ENCODE data around the gene NT5DC1.

Gene NT5DC1

DNA sequence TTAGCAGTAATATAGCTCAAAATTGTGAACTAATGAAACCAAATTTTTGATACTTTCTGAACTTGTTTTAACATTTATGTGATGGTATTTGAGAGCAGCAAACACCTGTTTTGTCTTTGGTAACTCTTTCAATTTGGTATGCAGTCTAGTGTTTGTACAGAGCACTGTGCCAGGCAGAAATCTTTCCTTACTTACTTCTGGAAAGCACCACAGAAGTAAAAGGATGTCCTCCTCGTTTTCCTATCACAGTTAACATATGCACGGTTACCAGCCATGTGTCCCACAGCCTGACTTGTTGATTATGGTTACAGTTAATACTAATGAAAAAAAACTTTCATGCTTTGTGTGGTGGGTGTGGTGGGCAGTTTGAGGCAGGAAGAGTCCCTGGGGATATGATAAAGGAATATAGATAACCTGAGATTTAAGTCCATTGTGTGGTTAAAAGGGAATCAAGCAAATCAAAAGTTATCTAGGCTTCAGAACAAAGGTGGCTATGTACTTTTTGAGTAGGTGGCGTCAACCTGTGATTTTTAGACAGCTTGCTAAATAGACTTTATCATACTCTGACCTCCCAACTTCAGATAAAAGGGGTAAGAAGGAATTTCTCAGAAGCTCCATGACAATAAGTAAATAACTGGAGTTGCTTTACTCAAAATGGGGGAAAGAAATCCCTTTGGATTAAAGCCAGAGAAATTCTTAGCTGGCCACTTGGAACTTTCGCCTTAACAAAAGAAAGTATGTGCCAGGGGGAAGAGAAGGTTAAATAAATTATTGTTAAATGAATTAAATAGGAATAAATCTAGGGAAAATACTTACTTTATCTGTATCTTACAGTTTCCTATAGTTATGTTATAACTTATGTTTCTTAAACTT is 45.4 kb downstream of the NT5DC1 start:
- DNase-seq, result no peak

DNA sequence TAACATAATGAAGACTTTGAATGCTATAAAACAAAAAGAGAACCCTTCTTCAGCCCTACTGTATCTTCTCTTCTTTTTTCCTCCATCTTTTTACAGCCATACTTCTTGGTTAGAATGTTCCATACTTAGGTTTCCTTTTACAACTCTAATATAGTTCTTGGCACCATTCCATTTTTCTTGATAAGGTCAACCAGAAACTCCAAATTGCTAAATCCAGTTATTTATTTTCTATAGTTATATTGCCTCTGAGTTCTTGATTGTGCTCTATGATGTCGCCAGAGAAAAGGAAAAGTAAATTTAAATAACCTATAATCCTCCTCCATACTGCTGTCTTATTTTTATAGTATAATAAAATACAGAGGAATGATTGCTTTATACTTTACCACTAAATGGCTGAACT is 52.0 kb downstream of the NT5DC1 start:
- no peak for DNase-seq

DNA sequence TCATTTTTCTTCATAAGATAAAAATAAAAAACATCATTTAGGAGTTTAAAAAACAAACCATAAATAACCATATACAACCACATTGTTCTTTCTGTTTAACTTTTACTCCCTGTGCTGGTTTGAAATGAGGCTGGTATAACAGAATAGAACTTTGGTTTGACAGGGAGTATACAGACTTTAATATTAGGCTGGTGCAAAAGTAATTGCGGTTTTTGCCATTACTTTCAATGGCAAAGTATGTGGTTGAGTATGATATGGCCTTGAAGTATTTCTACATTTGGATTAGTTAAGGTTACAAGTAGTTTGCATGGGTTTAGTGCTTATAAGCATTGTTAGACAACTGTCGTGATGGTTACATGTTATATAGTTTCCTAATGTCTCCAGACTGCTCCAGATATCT is 54.2 kb downstream of the NT5DC1 start:
- no peak for DNase-seq

DNA sequence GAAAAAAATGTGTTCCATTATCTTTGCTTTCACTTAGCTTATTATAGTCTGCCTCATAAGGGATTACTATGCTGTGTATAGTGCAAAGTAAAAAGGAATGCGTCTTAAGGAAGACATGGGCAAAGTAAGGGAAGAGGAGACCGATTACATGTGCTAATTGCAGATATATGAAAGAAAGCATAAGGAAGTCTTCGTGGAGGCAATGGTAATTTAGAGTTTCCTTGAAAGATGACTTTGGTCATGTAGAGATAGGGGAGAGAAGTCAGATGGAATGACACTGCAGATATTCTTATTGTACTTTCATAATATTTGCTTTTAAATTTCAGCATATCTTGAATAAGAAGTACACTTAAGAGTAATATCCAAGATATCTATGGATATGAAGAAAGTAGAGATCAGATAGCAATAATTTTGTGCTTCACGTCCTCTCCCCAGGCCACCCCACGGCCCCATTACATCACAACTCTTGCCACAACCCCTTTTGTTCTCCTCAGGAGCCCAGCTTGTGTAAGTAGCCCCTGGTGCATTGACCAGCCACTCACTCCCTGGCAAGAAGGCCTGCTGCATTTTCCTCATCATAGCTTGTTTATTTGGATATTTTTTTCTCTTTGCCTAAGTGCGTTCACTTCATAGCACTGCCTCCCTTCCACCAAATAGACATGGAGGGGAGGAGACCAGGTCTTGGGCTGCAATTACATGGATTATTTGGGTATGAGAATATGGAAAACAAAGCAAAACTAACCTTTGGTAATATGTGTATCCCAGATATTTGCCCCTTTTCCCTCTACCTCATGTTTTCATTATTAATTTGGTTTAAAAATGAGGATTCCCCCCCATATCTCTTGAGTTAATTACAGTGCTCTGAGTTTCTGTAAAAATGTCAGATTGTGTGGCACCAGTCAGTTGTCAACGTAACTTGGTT is 56.0 kb downstream of the NT5DC1 start:
- DNase-seq, result no peak

DNA sequence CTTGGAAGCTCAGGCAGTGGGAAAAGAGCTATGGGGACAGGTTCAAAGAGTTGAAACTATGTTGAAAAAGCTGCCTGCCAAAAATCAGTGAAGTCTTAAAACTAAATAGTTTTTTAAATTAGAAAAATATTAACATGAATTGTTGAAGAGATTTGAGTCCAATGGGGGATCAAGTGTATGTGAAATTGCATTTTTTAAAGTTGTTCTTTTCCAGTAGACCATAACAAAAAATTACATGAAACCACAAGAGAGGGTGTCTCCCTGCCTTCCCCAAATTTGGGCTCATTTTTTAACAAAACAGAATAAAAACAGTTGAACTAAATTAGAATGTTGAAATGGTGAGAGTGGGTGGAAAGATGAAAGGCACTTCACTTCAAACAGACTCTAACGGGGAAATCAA is 56.7 kb downstream of the NT5DC1 start:
- no peak for DNase-seq

DNA sequence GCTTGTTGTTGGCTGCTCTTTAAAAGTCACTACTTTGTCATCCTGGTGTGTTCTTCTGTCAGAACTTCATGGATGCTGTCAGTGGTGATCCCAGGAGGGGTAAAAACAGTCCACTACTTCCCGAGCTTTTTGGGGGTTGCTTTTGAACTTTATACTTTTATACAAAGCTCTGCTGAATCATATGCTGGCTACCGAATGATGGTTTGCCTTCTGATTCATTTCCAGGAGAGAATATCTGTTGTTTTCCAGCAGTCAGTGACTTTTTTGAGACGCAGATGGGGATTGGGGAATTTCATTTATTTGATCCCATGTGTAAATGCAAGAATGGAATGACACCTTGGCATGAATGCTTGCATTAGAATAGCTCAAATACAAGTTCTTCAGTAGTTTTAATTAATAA is 58.0 kb downstream of the NT5DC1 start:
- no peak for DNase-seq

DNA sequence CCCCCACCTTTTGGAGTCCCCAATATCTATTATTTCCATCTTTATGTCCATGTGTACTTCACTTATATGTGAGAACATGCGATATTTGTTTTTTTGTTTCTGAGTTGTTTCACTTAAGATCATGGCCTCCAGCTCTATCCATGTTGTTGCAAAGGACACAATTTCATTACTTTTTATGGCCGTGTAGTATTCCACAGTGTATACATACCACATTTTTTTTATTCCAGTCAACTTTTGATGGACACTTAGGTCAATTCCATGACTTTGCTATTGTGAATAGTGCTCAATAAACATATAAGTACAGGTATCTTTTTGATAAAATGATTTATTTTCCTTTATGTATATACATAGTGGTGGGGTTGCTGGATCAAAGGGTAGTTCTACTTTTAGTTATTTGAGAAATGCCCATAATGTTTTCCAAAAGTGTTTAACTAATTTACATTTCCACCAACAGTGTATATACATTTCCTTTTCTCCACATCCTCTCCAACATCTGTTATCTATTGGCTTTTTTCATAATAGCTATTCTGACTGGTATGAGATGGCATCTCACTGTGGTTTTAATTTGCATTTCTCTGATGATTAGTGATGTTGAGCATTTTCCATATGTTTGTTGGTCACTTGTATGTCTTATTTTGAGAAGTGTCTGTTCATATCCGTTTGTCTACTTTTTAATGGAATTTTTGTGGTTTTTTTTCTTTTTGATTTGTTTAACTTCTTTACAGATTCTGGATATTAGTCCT is 59.3 kb downstream of the NT5DC1 start:
- DNase-seq, result no peak

DNA sequence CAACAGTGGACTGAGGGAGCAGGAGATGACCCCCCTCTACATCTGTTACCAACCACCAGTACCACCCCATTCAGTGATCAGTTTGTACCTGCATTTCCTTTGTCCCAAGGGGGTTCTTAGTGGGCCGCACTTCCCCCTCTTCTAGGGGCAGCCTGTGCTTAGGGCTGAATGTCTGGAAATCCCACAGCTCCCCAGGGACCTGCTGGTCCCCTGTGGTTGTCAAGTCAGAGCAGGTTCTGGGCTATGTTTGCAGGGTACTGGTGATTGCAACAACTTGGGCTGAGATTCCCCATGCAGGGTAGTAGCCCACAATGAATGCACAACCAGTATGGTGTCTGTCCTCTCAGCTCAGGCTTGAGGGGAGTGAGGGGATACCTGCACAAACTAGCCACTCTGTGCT is 64.9 kb downstream of the NT5DC1 start:
- DNase-seq, result no peak

DNA sequence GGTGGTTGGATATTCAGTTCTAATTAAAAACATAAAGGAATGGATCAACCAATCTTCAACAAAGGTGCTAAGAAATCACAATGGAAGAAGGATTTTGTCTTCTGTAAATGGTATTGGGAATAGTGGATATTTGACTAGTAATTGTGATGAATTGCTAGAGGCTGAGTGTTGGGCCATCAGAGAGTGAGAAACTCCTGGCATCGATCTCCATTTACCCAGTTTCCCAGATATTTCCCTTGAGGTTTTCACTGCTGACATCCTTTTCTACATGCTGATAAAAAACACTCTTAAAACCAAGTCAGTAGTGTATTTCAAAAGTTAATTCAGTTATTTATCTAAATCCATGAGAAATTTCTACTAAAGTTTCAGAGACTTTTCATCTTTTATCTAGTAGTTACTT is 65.7 kb downstream of the NT5DC1 start:
- no peak for DNase-seq

DNA sequence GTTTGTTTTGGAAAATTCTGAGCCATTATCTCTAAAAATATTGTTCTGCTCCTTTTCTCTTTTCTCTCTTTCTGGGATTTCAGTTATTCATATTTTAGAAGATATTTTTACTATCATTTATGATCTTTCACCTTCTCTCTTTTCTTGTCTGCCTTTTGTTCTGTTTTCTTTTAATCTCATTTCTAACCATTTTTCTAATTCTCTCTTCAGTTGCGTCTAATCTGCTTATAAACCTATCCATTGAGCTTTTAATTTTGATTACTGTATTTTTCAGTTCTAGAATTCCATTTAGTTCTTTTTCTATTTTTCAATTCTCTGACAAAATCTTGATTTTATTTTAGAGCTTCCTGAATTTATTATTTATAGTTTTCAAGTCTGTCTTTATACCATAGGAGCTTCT is 67.5 kb downstream of the NT5DC1 start:
- no peak for DNase-seq

DNA sequence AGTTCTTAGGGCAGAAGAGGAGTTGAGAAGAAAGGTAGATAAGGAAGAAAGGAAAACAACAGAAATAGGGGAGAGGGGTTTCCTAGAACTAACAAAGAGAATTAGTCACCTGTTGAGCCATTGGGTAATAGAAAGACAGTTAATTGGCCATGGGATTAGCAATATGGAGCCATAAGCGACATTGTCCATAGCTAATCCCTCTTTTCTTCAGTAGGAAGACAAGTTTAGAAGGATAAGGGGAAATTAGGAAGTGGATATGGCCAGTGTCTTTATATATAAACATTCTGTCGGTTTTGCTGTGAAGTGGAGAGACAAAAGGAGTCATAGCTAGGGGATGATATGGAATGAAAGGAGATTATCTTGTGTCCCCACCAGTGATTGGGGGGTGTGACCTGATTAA is 69.2 kb downstream of the NT5DC1 start:
- DNase-seq, result no peak

DNA sequence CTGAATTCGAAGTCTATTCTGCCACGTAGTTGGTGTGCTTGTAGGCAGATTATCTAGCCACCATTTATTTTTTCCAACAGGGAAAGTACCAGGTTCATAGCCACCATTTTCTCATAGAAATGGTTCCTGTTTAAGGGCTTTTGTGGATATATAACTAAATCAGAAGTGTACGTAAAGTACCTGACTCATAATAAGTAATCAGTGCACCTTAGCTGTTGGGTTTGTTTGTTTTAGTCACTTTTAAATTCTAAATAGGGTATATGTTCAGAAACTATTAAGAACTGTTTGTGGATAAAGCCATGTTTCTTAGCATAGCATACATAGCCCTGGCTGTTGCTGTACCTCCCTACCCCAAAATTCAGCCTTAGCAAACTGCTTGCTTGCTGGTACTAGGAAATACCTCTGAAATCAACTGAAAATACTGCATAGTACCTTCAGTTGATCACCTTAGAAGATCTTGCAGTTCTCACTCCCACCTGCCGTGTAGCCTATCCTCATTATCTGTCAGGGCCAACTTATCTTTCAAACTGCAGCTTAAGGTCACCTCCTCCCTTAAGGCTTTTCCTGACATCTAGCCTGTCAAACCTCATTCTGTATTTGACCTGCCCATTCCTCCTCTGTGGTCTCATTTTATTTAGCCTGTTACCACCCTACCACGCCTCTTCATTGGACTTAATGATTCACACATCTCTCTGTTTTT is 69.9 kb downstream of the NT5DC1 start:
- no peak for DNase-seq

DNA sequence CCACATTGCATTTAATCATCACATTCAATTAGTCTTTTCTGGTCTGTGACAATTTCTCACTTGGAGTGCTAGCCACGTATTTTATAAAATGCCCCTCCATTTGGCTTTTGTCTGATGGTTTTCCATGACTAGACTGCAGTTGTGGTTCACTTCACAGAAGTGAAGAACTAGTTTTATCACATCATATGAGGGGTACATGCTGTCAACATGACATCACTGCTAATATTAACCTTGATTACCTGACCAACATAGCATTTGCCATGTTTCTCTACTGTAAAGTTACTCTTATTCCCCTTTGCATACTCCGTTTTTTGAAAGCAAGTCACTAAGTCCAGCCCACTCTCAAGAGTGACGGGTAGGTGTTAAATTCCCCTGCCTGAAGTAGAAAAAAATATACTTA is 73.3 kb downstream of the NT5DC1 start:
- no peak for DNase-seq

DNA sequence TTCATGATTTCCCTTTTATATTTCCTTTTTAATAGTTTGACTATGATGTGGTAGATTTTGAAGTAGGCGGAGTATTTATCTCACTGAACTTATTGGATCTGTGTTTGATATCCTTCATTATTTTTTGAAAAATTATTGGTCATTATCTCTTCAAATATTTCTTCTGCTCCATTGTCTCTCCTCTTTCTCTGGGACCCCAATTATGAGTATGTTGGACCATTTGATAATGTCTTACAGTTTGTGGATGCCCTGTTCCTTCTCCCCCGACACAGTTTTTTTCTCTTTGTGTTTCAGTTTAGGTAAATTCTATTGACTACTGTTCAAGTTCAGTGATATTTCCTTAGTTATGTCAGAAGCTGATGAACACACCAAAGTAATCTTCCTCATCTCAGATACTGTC is 74.7 kb downstream of the NT5DC1 start:
- no peak for DNase-seq

DNA sequence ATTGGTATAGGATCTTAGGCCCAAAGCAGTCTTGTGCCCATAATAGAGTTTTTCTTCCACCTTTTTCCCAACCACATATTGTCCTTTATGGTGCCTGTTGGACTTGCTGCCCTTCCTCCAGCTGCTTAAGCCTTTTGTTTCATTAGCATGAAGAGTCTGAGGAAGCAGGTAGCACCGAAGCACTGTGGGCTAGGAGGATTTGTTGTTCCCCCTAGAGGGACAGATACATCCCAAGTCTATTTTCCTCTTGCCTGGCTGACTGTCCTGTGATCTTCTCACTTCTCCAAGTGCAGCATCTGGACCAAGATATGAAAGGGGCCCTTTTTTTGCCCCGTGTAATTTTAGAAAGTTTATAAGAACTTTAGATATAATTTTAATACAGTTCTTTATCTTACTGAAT is 75.9 kb downstream of the NT5DC1 start:
- DNase-seq, result no peak

DNA sequence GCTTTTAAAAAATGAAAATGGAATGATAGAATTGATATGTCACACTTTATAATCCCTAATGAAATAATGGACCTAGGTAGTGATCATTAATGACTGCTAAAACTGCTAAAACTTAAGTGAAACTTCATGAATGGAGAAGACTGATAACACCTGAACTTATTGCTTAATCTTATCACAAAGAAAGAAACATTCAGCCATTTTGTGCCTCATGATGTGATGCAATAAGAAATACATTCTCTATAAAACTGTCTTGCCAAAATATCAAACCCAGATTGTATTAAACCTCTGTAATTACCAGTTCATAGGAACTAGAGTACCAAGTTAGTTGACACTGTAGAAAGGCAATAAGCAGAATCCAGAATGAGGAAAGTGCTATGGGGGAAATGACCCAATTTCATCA is 79.7 kb downstream of the NT5DC1 start:
- no peak for DNase-seq

DNA sequence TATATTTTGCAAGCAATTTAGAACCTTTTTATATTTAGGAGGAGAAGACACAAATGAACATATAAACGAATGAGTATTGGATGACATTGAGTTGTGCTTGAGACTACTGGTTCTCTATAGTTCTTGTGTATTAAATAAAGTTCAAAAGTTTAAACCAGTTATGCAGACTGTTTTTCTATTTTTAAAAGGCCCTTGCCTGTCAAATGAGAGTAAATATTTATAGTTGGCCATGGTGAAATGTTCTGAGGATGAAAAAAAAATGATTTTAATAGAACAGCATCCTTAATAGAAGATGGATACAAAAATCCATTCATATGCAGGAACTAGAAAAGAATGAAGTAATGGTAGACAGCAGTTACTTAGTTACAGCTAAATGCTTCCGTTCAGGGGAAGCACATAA is 88.8 kb downstream of the NT5DC1 start:
- no peak for DNase-seq

DNA sequence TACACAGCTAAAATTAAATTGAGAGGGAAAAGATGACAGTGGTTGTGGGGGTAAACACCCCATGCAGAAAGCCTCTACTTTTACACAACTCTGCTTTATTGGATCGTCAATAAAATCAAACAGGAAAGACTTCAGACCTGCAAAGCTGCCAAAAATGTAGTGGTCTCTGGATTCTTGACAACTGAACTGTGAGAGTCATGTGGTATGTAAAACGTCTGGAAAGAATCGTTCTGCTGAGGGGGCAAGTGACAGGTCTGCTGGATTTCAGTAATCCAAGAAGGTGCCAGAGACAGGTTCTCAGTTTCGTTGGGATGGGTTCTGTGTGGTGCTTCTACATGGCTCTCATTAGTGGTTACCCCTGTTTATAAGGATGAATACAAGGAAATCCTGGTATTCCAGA is 89.9 kb downstream of the NT5DC1 start:
- no peak for DNase-seq

DNA sequence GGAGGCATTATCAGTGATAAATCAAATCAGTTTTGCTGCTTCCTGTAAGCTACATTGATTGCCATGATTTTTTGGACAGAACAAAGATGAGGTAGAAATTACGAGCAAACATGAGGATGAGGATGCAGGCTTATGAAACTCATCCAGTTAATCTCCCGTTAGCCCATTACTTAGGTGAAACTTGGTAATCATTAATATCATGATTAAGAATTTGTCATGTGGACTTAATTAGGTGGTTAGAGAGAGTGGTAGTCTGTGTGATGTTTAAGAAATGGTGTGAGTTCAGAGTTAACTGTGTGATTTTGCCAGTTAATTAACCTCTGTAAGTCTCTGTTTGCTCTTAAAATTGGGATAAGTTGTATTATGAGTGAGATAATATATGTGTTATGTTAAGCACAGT is 91.2 kb downstream of the NT5DC1 start:
- DNase-seq, result no peak

DNA sequence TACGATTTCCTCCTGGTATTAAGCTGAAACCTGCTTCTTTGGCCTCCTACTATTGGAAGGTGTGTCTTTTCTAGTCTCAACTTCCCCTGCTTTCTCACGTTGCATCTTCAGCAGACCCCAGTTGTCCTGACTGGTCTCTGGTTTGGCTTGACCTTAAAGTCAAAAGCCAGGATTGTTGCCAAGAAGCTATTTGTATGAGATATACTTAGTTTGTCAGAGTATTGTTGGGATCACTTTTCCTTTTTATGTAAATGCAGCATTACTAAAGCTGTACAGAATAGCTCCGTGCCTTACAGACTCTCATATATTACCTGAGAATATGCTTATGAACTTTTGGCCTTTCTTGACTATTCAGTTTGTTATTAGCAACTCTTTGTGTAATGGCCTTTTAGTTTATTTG is 92.1 kb downstream of the NT5DC1 start:
- no peak for DNase-seq

DNA sequence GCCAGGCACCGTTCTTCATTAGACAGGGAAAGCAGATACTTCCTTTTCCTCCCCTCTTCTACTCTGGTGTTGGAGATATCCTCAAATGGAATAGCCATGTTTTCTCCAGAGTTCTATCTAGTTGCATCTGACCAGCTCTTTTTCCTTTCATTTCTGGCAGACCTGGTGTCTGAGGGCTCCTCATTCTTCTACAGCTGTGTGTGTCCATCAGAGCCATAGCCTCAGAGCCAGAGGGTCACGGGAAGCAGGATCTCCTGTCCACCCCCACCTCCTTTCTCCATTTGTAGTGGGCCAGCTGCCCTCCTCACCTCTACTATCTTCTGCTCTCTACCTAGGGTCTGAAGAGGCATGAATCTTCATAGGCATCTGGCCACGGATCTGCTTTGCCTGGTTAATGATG is 96.2 kb downstream of the NT5DC1 start:
- DNase-seq, result no peak

DNA sequence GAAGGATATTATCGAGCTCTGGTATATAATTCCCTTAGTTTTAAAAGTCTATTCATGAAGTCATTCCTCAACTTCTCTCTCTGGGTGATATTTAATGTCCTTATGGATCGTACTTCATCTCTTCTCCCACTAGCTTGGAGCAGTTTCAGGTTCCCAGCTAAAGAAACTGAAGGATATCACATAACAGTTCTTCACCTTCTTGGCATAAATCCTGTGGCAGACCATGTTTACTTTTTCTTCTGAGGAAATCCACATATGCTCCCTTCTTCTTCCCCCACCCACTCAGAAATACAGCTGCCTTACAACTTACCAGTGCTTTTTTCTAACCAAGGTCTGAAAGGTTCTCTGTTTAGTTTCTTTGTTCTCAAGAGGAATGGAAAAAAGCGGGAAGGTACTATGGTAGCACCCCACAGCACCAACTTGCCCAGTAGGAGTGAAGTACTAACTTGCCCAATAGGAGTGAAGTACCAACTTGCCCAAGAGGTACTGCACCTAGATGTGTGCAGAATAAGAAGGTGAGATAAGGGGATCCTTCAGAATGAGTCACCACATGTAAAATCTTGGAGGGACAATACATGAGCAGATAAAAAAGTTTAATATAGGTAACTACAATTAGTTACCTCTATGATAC is 100.1 kb downstream of the NT5DC1 start:
- no peak for DNase-seq

All from stimulated activated CD4-positive, alpha-beta T cell treated with anti-CD3 and anti-CD28 coated beads, Interleukin-2, amount 100 ng/mL, for 48 hours (primary cell).